Epithelial cell of proximal tubule (primary cell): ENCODE data around the gene TFF2. TPM values are rescaled to one million over a fixed set of nuclear protein-coding genes. Genes with fewer than 3 reads are reported as not detected.

ENCODE experiments used
- DNase-seq: peaks from one replicate; pipeline ENCODE4 v3.0.0-alpha.2; 2011; ENCODE audit warnings: low read depth
- H3K4me3 ChIP-seq: 2 replicates; pipeline ENCODE4 v1.5.1; 2011; ENCODE audit warnings: low read depth, mild to moderate bottlenecking, low read length
- CTCF ChIP-seq: conservative IDR thresholded peaks from 2 replicates; pipeline ENCODE4 v1.5.1; 2012; ENCODE audit warnings: low read depth, mild to moderate bottlenecking, low read length
- total RNA-seq: library from RNA; depleted of rRNA; stranded (reverse); fragments of >200 nt; gene quantifications from 2 replicates; pipeline ENCODE4 v1.2.3, GENCODE V29; 2015

Gene TFF2
- total RNA-seq: not detected in 2 replicates

GRCh38 chr21:42350927-42351426 is at the start of gene TFF2:
Gene TFF2 (minus strand): TSS chr21:42350994. CDS start chr21:42350957, 37 bp downstream.
- H3K4me3 ChIP-seq: no peak within 1 kb of the TSS
- DNase-seq: no peak
- no peak for TF ChIP-seq CTCF

- no peak overlapping the region for H3K4me3 ChIP-seq
- DNase-seq: no peak
- no peak for TF ChIP-seq CTCF
Measured at GRCh38 chr21:42400525-42400924, 49.7 kb upstream of the TFF2 start.

GRCh38 chr21:42398436-42399028 is 47.7 kb upstream of the TFF2 start:
- no peak for TF ChIP-seq CTCF
- DNase-seq: no peak

GRCh38 chr21:42397746-42398394 is 47.1 kb upstream of the TFF2 start:
- no peak for DNase-seq
- TF ChIP-seq CTCF: no peak
- no peak overlapping the region for H3K4me3 ChIP-seq

More at GRCh38 chr21:42398436-42399028, 47.7 kb upstream of the TFF2 start:
- H3K4me3 ChIP-seq: no peak overlapping the region

- TF ChIP-seq CTCF: no peak
- no peak for DNase-seq
- H3K4me3 ChIP-seq: no peak overlapping the region
Measured at GRCh38 chr21:42396799-42397745, 46.3 kb upstream of the TFF2 start.

GRCh38 chr21:42395905-42396651 is 45.3 kb upstream of the TFF2 start, which contains the start of gene TMPRSS3:
Gene TMPRSS3 (minus strand): TSS chr21:42396052. CDS start chr21:42395417, 635 bp downstream.
- DNase-seq: no peak
- TF ChIP-seq CTCF: no peak
- H3K4me3 ChIP-seq: peak within 1 kb of the TSS; percentile 16
